BE2C (cell line): ENCODE measurements around the gene SCCPDH.

Source experiments
- DNase-seq: peaks from one replicate; pipeline ENCODE4 v3.0.0-alpha.2; 2020
- H3K27me3 ChIP-seq: fragments of 250-450 bp; sonication (Bioruptor Pico); 2 replicates; pipeline ENCODE4 v1.5.1; 2020; ENCODE audit warnings: mild to moderate bottlenecking
- H3K36me3 ChIP-seq: fragments of 250-450 bp; sonication (Bioruptor Pico); 2 replicates; pipeline ENCODE4 v1.5.1; 2020; ENCODE audit warnings: mild to moderate bottlenecking
- H3K4me1 ChIP-seq: fragments of 250-450 bp; sonication (Bioruptor Pico); 2 replicates; pipeline ENCODE4 v1.5.1; 2020
- H3K4me3 ChIP-seq: 2 replicates; pipeline ENCODE4 v1.5.1; 2011; ENCODE audit warnings: low read depth, low read length
- H3K9me3 ChIP-seq: fragments of 250-450 bp; sonication (Bioruptor Pico); 2 replicates; pipeline ENCODE4 v1.5.1; 2020
- CTCF ChIP-seq: IDR thresholded peaks from 2 replicates; pipeline ENCODE4 v1.5.1; 2012; ENCODE audit warnings: mild to moderate bottlenecking, low read depth, low read length

The SCCPDH gene

GRCh38 chr1:246699095-246699735 is 25.0 kb upstream of the SCCPDH start:
- Histone ChIP-seq H3K4me3 (0 out of 2 replicates have a peak overlapping the region, but pooled peaks have one; percentile 13), H3K4me1 (0 out of 2 replicates have a peak, but pooled peaks cover 2% of the 10 kb centered on the region), H3K36me3 (no peaks in the 10 kb centered on the region), H3K9me3 (no peaks in the 10 kb centered on the region), H3K27me3 (no peaks in the 10 kb centered on the region)
- TF ChIP-seq CTCF = peak; percentile 93
- DNase-seq = peak; percentile 92

DNA sequence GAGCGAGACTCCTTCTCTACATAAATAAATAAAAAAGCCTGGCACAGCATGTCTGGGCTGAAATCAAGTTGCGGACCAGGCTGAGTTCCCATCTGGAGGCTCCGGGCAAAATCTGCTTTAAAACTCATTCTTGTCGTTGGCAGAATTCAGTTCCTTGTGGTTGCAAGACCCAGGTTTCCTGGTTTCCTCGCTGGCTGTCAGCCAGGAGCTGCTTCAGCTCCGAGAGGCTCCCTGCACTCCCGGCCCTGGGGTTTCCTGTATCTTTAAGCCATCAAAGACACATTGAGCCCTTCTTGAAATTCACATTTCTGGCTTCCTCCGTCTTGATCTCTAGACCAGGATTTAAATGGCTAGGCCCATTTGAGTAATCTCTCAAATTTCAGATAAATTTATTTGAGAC is 20.6 kb upstream of the SCCPDH start:
- Histone ChIP-seq H3K27me3 (no peaks in the 10 kb centered on the region), H3K36me3 (no peaks in the 10 kb centered on the region), H3K4me3 (no peak overlapping the region), H3K4me1 (no peaks in the 10 kb centered on the region), H3K9me3 (no peaks in the 10 kb centered on the region)
- DNase-seq = no peak
- TF ChIP-seq CTCF = no peak

DNA sequence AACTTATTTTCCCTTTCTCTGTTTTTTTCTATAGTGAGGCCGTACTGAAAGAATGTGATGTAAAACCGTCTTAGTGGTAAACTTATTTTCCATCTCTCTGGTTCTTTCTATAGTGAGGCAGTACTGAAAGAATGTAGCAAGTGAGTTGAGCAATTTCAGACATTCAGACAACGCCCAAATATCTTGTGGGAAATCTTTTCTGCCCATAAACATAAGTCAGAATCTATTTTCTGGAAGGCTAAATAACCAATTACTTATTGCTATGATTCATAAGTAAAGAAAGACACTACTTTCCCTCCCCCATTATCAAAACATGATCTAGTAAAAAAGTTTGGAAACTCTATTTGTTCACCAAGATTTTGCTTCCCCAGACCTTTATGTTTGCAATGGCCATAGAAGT is 18.8 kb upstream of the SCCPDH start:
- H3K27me3 ChIP-seq = no peaks in the 10 kb centered on the region
- no peak for DNase-seq
- H3K9me3 ChIP-seq = no peaks in the 10 kb centered on the region
- TF ChIP-seq CTCF = no peak
- no peak overlapping the region for H3K4me3 ChIP-seq
- H3K36me3 ChIP-seq = no peaks in the 10 kb centered on the region
- H3K4me1 ChIP-seq = no peaks in the 10 kb centered on the region

DNA sequence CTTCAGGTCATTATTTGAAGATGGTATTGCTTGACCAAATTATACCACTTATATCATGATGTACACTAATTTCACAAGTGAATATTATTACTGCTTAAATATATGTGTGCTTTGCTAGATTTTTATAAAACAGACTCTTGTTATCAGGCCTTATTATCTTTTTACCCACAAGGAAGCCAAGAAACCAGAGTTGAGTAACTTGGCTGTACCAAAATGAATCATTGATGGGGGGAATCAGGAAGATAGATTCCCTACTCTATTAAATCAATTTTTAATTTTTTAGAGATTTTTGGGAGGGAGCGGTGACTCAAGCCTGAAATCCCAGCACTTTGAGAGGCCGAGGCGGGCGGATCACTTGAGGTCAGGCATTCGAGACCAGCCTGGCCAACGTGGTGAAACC is 16.0 kb upstream of the SCCPDH start:
- Histone ChIP-seq H3K4me1 (no peaks in the 10 kb centered on the region), H3K4me3 (no peak overlapping the region), H3K36me3 (no peaks in the 10 kb centered on the region), H3K9me3 (0 out of 2 replicates have a peak, but pooled peaks cover 4% of the 10 kb centered on the region), H3K27me3 (no peaks in the 10 kb centered on the region)
- no peak for DNase-seq
- TF ChIP-seq CTCF = no peak

- no peaks in the 10 kb centered on the region for H3K4me1 ChIP-seq
- no peak for TF ChIP-seq CTCF
- 0 out of 2 replicates have a peak, but pooled peaks cover 4% of the 10 kb centered on the region for H3K9me3 ChIP-seq
- no peak overlapping the region for H3K4me3 ChIP-seq
- no peak for DNase-seq
- H3K27me3 ChIP-seq = no peaks in the 10 kb centered on the region
- no peaks in the 10 kb centered on the region for H3K36me3 ChIP-seq
Measured at GRCh38 chr1:246709196-246709595, 15.0 kb upstream of the SCCPDH start.

GRCh38 chr1:246709835-246710234 is 14.4 kb upstream of the SCCPDH start:
- no peak for TF ChIP-seq CTCF
- H3K9me3 ChIP-seq = 0 out of 2 replicates have a peak, but pooled peaks cover 4% of the 10 kb centered on the region
- H3K36me3 ChIP-seq = no peaks in the 10 kb centered on the region
- H3K4me1 ChIP-seq = no peaks in the 10 kb centered on the region
- H3K4me3 ChIP-seq = no peak overlapping the region
- no peaks in the 10 kb centered on the region; the same call in 1 of the 2 replicates for H3K27me3 ChIP-seq
- DNase-seq = no peak
